ENCODE measurements around the gene SDK1.

DNA sequence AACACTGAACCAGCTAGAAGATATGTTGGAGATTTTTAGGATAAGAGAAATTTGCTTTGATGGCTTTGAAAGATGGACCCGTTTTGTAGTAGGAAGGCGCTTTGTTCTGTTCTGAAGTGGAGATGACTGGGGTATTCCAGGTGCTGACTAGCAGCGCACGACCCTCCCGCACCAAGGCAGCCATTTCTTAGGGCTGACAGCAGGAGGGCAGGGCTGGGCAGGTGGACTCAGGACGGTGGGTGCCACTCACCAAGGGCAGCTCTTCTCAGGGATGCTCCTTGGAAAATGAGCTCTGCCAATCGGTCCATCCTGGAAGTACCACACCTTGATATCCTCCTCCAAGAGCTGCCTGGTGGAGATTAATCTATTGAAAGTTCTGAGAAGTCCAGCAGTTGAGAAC, 917.4 kb downstream of the SDK1 start:
- TF ChIP-seq, protein P1, sequence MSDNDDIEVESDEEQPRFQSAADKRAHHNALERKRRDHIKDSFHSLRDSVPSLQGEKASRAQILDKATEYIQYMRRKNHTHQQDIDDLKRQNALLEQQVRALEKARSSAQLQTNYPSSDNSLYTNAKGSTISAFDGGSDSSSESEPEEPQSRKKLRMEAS (IDR thresholded peaks at IDR 0.05; ENCODE audit: low read depth, low read length): no peak
- TF ChIP-seq, protein P2, sequence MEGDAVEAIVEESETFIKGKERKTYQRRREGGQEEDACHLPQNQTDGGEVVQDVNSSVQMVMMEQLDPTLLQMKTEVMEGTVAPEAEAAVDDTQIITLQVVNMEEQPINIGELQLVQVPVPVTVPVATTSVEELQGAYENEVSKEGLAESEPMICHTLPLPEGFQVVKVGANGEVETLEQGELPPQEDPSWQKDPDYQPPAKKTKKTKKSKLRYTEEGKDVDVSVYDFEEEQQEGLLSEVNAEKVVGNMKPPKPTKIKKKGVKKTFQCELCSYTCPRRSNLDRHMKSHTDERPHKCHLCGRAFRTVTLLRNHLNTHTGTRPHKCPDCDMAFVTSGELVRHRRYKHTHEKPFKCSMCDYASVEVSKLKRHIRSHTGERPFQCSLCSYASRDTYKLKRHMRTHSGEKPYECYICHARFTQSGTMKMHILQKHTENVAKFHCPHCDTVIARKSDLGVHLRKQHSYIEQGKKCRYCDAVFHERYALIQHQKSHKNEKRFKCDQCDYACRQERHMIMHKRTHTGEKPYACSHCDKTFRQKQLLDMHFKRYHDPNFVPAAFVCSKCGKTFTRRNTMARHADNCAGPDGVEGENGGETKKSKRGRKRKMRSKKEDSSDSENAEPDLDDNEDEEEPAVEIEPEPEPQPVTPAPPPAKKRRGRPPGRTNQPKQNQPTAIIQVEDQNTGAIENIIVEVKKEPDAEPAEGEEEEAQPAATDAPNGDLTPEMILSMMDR (IDR thresholded peaks at IDR 0.05; ENCODE audit: low read depth, low read length): no peak

Data from NB4 (cell line).